ENCODE results near the gene TARBP2.

DNA sequence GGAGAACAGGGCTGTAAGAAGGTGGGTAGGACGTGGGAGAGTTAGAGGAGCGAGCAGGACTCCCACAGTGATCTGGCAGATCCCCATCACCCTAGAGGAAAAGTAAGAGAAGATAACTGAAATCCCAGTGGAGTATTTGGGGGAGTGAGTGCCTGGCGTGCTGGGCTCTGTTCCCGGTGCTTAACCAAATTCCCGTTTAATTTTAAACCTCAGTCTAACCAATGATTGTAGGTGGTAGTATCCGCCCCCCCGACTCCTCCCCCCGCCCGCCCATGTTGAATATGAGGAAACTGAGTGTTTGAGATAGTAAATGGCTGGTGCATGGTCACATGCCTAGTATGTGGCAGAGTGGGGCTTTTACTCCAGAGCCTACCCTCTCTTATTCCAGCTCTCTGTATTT lies 1.2 kb downstream of the TARBP2 start:
- TF ChIP-seq, protein P1, sequence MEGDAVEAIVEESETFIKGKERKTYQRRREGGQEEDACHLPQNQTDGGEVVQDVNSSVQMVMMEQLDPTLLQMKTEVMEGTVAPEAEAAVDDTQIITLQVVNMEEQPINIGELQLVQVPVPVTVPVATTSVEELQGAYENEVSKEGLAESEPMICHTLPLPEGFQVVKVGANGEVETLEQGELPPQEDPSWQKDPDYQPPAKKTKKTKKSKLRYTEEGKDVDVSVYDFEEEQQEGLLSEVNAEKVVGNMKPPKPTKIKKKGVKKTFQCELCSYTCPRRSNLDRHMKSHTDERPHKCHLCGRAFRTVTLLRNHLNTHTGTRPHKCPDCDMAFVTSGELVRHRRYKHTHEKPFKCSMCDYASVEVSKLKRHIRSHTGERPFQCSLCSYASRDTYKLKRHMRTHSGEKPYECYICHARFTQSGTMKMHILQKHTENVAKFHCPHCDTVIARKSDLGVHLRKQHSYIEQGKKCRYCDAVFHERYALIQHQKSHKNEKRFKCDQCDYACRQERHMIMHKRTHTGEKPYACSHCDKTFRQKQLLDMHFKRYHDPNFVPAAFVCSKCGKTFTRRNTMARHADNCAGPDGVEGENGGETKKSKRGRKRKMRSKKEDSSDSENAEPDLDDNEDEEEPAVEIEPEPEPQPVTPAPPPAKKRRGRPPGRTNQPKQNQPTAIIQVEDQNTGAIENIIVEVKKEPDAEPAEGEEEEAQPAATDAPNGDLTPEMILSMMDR (tag by site-specific recombination; IDR thresholded peaks at IDR 0.05): no peak
- TF ChIP-seq, protein P2, sequence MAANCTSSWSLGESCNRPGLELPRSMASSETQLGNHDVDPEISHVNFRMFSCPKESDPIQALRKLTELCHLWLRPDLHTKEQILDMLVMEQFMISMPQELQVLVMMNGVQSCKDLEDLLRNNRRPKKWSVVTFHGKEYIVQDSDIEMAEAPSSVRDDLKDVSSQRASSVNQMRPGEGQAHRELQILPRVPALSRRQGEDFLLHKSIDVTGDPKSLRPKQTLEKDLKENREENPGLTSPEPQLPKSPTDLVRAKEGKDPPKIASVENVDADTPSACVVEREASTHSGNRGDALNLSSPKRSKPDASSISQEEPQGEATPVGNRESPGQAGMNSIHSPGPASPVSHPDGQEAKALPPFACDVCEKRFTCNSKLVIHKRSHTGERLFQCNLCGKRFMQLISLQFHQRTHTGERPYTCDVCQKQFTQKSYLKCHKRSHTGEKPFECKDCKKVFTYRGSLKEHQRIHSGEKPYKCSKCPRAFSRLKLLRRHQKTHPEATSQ (tag by site-specific recombination; IDR thresholded peaks at IDR 0.05): no peak
- TF ChIP-seq, protein P3, sequence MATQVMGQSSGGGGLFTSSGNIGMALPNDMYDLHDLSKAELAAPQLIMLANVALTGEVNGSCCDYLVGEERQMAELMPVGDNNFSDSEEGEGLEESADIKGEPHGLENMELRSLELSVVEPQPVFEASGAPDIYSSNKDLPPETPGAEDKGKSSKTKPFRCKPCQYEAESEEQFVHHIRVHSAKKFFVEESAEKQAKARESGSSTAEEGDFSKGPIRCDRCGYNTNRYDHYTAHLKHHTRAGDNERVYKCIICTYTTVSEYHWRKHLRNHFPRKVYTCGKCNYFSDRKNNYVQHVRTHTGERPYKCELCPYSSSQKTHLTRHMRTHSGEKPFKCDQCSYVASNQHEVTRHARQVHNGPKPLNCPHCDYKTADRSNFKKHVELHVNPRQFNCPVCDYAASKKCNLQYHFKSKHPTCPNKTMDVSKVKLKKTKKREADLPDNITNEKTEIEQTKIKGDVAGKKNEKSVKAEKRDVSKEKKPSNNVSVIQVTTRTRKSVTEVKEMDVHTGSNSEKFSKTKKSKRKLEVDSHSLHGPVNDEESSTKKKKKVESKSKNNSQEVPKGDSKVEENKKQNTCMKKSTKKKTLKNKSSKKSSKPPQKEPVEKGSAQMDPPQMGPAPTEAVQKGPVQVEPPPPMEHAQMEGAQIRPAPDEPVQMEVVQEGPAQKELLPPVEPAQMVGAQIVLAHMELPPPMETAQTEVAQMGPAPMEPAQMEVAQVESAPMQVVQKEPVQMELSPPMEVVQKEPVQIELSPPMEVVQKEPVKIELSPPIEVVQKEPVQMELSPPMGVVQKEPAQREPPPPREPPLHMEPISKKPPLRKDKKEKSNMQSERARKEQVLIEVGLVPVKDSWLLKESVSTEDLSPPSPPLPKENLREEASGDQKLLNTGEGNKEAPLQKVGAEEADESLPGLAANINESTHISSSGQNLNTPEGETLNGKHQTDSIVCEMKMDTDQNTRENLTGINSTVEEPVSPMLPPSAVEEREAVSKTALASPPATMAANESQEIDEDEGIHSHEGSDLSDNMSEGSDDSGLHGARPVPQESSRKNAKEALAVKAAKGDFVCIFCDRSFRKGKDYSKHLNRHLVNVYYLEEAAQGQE (tag by site-specific recombination; IDR thresholded peaks at IDR 0.05): no peak
- no peak for TF ChIP-seq ZFP41 (tag by site-specific recombination; IDR thresholded peaks at IDR 0.05; ENCODE audit: borderline replicate concordance)
- TF ChIP-seq ZNF121 (tag by site-specific recombination; IDR thresholded peaks at IDR 0.05): no peak
- no peak for TF ChIP-seq ZNF239 (tag by site-specific recombination; IDR thresholded peaks at IDR 0.05)
- TF ChIP-seq OVOL3 (tag by site-specific recombination; IDR thresholded peaks at IDR 0.05): no peak
- TF ChIP-seq KLF1 (tag by site-specific recombination; IDR thresholded peaks at IDR 0.05): no peak
- TF ChIP-seq ZNF830 (tag by site-specific recombination; IDR thresholded peaks at IDR 0.05; ENCODE audit: low read depth): no peak
- TF ChIP-seq ZNF664 (tag by site-specific recombination; IDR thresholded peaks at IDR 0.05): no peak
- TF ChIP-seq, protein P4, sequence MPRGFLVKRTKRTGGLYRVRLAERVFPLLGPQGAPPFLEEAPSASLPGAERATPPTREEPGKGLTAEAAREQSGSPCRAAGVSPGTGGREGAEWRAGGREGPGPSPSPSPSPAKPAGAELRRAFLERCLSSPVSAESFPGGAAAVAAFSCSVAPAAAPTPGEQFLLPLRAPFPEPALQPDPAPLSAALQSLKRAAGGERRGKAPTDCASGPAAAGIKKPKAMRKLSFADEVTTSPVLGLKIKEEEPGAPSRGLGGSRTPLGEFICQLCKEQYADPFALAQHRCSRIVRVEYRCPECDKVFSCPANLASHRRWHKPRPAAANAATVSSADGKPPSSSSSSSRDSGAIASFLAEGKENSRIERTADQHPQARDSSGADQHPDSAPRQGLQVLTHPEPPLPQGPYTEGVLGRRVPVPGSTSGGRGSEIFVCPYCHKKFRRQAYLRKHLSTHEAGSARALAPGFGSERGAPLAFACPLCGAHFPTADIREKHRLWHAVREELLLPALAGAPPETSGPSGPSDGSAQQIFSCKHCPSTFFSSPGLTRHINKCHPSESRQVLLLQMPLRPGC (tag by site-specific recombination; IDR thresholded peaks at IDR 0.05): no peak

Data from HEK293 (cell line).